ENCODE data around the gene PDXK. TPM values are rescaled to one million over a fixed set of nuclear protein-coding genes. Genes with fewer than 3 reads are reported as not detected.
A peak's percentile ranks its signal among the peaks of the same experiment; 100 is the strongest.

The PDXK gene
- total and polyA plus RNA-seq, 7 donors, result 22.1 to 88.5 (median 26.0) TPM

GRCh38 chr21:43716376-43717165 lies 2.4 kb upstream of the PDXK start:
- DNase-seq, result no peak
- H3K9me3 ChIP-seq, result no peaks in the 10 kb centered on the region
- no peak overlapping the region for H3K27ac ChIP-seq
- intact Hi-C loops (cut with DNase I), result loop anchor here (2.0 kb wide), 1 partner anchor 58 kb away; the partner anchor contains the start of genes HSF2BP and RRP1B
- no peaks in the 10 kb centered on the region for H3K27me3 ChIP-seq
- TF ChIP-seq CTCF (IDR thresholded peaks at IDR 0.05) (no peak), POLR2A (IDR thresholded peaks at IDR 0.05) (no peak), POLR2AphosphoS5 (IDR thresholded peaks at IDR 0.05) (no peak), EP300 (IDR thresholded peaks at IDR 0.05) (no peak)
- peaks cover 0 to 26% (median 25%) of the 10 kb centered on the region in 4 donors for H3K4me1 ChIP-seq
- H3K36me3 ChIP-seq, result no peaks in the 10 kb centered on the region
- no peak overlapping the region for H3K4me3 ChIP-seq
- WGBS, 2 donors, result 68 to 77% methylated on average over 12 of the region's 12 CpGs

GRCh38 chr21:43717166-43717853 lies 1.6 kb upstream of the PDXK start:
- no peak for DNase-seq
- Histone ChIP-seq H3K4me1 (peaks cover 0 to 34% (median 28%) of the 10 kb centered on the region in 4 donors), H3K36me3 (no peaks in the 10 kb centered on the region), H3K9me3 (no peaks in the 10 kb centered on the region), H3K4me3 (no peak overlapping the region), H3K27me3 (no peaks in the 10 kb centered on the region), H3K27ac (no peak overlapping the region)
- 62 to 84% methylated on average over 13 of the region's 13 CpGs for WGBS, 2 donors
- intact Hi-C loops (cut with DNase I), result loop anchor here (2.0 kb wide), 1 partner anchor 59 kb away; the partner anchor contains the start of genes HSF2BP and RRP1B
- TF ChIP-seq EP300 (IDR thresholded peaks at IDR 0.05), result no peak
- TF ChIP-seq CTCF (IDR thresholded peaks at IDR 0.05), result no peak
- no peak for TF ChIP-seq POLR2AphosphoS5 (IDR thresholded peaks at IDR 0.05)
- no peak for TF ChIP-seq POLR2A (IDR thresholded peaks at IDR 0.05)

GRCh38 chr21:43717967-43718871 lies 710 bp upstream of the PDXK start:
- peak overlapping the region; percentile 70 to 94 (median 72) for H3K4me3 ChIP-seq
- H3K4me1 ChIP-seq, result peaks cover 0 to 35% (median 28%) of the 10 kb centered on the region in 4 donors
- DNase-seq, result no peak
- peak overlapping the region; percentile 81 to 86 (median 84) for H3K27ac ChIP-seq
- whole genome bisulfite sequencing, 2 donors, result 26 to 28% methylated on average over 70 of the region's 70 CpGs
- no peaks in the 10 kb centered on the region for H3K36me3 ChIP-seq
- intact Hi-C loops (cut with DNase I), result loop anchor here (2.0 kb wide), 2 partner anchors 59 kb away; partner anchors contain the start of genes CSTB, HSF2BP and RRP1B
- H3K27me3 ChIP-seq, result no peaks in the 10 kb centered on the region
- TF ChIP-seq POLR2A (IDR thresholded peaks at IDR 0.05) (no peak), POLR2AphosphoS5 (IDR thresholded peaks at IDR 0.05) (no peak), EP300 (IDR thresholded peaks at IDR 0.05) (no peak)
- no peaks in the 10 kb centered on the region for H3K9me3 ChIP-seq

GRCh38 chr21:43719748-43720538 lies 1.0 kb downstream of the PDXK start:
- peak overlapping the region; percentile 81 to 86 (median 84) for H3K27ac ChIP-seq
- peaks cover 0 to 8% (median 2%) of the 10 kb centered on the region in 4 donors for H3K36me3 ChIP-seq
- H3K27me3 ChIP-seq, result no peaks in the 10 kb centered on the region
- intact Hi-C loops (cut with DNase I), result loop anchor here (2.0 kb wide), 1 partner anchor 57 kb away; the partner anchor contains the start of gene CSTB
- TF ChIP-seq CTCF (IDR thresholded peaks at IDR 0.05) (no peak), EP300 (IDR thresholded peaks at IDR 0.05) (no peak), POLR2AphosphoS5 (IDR thresholded peaks at IDR 0.05) (no peak), POLR2A (IDR thresholded peaks at IDR 0.05) (no peak)
- 4 to 15% methylated on average over 49 of the region's 49 CpGs for WGBS, 2 donors
- DNase-seq, result no peak
- peaks cover 0 to 35% (median 28%) of the 10 kb centered on the region in 4 donors for H3K4me1 ChIP-seq
- no peaks in the 10 kb centered on the region for H3K9me3 ChIP-seq
- H3K4me3 ChIP-seq, result peak overlapping the region; percentile 70 to 94 (median 72)

Data from sigmoid colon (tissue), 7 donors.